T-helper 17 cell (primary cell): ENCODE measurements around the gene BBLN. TPM values are rescaled to one million over a fixed set of nuclear protein-coding genes. Genes with fewer than 3 reads are reported as not detected.
A peak's percentile ranks its signal among the peaks of the same experiment; 100 is the strongest.

ENCODE experiments used
- ATAC-seq: fragments of 150-1000 bp; cut with Tn5 transposase; 2 replicates; pipeline ENCODE4 v1.10.0; 2021; ENCODE audit warnings: mild to moderate bottlenecking, moderate library complexity
- DNase-seq, 3 donors: peaks; one replicate each; pipeline versions ENCODE4 v3.0.0 to v3.0.0-alpha.2; 2020 to 2021
- H3K9me3 ChIP-seq: one replicate; pipeline ENCODE4 v1.7.0; 2013; ENCODE audit warnings: low read length, mild to moderate bottlenecking; ENCODE audit not compliant: control insufficient read depth, poor library complexity, severe bottlenecking
- H3K27ac Mint-ChIP-seq: one replicate; pipeline ENCODE4 v1.8.0; 2022; ENCODE audit warnings: mild to moderate bottlenecking, moderate library complexity, mixed read lengths
- H3K27me3 Mint-ChIP-seq: one replicate; pipeline ENCODE4 v1.8.0; 2022; ENCODE audit warnings: mixed read lengths
- H3K36me3 Mint-ChIP-seq: one replicate; pipeline ENCODE4 v1.8.0; 2022; ENCODE audit warnings: low read depth, mixed read lengths
- H3K4me1 Mint-ChIP-seq: one replicate; pipeline ENCODE4 v1.8.0; 2022; ENCODE audit warnings: mild to moderate bottlenecking, mixed read lengths
- H3K4me3 Mint-ChIP-seq: one replicate; pipeline ENCODE4 v1.8.0; 2022; ENCODE audit warnings: mild to moderate bottlenecking, moderate library complexity, mixed read lengths
- total RNA-seq, 4 donors: library from RNA in 2 of 4; stranded (reverse) in 2 of 4; gene quantifications; one replicate each; pipeline ENCODE4 v1.2.3 and lab custom pipeline; 2022 to 2026

Gene BBLN
- total RNA-seq, 2 donors from 2014 or later, result 71.0 to 87.9 TPM

DNA sequence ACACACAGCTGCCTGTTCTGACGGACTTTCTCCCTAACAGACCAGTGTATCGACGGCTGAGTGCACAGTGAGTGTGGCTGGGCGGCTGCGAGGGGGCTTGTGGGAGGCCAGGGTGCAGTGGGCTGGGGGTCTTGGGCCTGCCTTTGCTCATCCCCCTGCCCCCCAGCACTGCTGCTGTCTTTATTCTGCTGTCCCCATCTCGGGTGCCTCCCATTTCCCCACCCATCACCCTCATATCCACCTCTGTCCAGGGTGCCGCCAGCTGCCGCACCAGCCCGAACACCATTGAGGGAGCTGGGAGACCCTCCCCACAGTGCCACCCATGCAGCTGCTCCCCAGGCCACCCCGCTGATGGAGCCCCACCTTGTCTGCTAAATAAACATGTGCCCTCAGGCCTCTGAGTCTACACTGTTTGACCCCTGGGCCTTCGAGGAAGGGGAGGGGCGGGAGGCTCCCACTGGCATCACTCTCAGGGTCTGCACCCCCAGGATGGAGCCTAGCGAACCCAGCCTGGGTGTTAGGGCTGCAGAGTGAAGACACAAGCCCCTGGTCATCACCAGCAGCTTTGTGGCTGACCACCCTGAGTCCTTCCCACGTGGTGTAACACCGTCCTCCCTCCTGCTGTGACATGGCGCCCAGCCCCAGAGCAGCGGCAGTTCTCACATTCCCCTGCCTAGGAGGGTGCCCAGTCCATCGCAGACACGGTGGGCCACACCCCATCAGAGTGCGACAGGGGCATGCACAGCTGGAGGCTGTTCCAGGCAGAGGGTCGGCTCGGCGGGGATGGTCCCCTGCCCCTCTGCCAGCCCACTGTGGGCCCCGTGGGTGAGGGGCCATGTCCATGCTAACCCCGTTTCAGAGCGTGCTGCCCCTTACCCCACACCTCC is 6.8 kb upstream of the BBLN start:
- ATAC-seq (no peak), DNase-seq (no peak)
- Mint-ChIP-seq H3K27ac (no peak overlapping the region), H3K36me3 (no peaks in the 10 kb centered on the region), H3K4me1 (peaks cover 11% of the 10 kb centered on the region), H3K4me3 (no peak overlapping the region), H3K27me3 (no peaks in the 10 kb centered on the region)
- no peaks in the 10 kb centered on the region for H3K9me3 ChIP-seq

DNA sequence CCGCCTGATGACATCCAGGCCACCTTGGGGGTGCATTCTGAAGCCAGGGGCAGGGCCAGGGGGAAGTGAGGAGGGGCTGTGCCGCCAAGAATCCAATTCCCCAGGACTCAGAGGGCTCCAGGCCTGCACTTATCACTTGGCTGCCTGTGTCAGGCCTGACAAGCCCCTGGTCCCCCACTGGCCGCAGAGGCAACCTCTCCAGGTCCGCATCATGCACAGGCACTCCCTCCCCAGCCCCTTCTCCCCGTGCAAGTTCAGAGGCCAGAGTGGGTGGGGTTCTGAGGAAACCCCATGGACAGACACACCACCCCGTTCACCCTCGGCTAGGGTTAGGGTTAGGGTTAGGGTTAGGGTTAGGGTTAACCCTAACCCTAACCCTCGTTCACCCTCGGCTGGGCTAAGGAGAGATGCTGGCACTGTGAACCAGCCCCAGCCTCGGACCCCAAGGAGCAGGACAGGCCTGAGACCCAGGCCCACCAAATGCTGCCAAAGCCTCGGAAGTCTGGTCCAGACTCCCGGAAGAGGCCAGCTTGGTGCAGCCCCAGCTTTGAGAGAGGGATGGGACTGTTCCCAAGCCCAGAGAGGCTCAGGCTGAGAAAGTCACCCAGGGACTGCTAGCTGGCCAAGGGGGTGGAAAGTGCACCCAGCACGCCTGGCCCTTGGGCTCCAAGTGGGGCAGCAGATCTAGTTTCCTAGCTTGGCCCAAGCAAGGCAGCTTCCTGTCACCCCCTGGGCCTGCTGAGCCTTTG is 5.9 kb upstream of the BBLN start:
- H3K9me3 ChIP-seq, result no peaks in the 10 kb centered on the region
- no peak for DNase-seq
- Mint-ChIP-seq H3K36me3 (no peaks in the 10 kb centered on the region), H3K4me1 (peaks cover 10% of the 10 kb centered on the region), H3K4me3 (no peak overlapping the region), H3K27ac (no peak overlapping the region), H3K27me3 (no peaks in the 10 kb centered on the region)
- no peak for ATAC-seq

- H3K27ac Mint-ChIP-seq, result peak overlapping the region; percentile 29
Observed at GRCh38 chr9:128155736-128156500, 4.1 kb upstream of the BBLN start.

GRCh38 chr9:128159522-128159783 is 612 bp upstream of the BBLN start:
- H3K36me3 Mint-ChIP-seq, result peaks cover 2% of the 10 kb centered on the region
- no peaks in the 10 kb centered on the region for H3K9me3 ChIP-seq
- ATAC-seq (peak; percentile 62), DNase-seq (peak; percentile 39 to 60 (median 40))
- peak overlapping the region; percentile 68 for H3K27ac Mint-ChIP-seq
- H3K27me3 Mint-ChIP-seq, result no peaks in the 10 kb centered on the region
- H3K4me3 Mint-ChIP-seq, result peak overlapping the region; percentile 87
- peaks cover 14% of the 10 kb centered on the region for H3K4me1 Mint-ChIP-seq

More at GRCh38 chr9:128155736-128156500, 4.1 kb upstream of the BBLN start:
- DNase-seq, result no peak
- H3K9me3 ChIP-seq, result no peaks in the 10 kb centered on the region
- Mint-ChIP-seq H3K36me3 (no peaks in the 10 kb centered on the region), H3K4me3 (no peak overlapping the region), H3K4me1 (peaks cover 5% of the 10 kb centered on the region), H3K27me3 (no peaks in the 10 kb centered on the region)
- ATAC-seq, result no peak

DNA sequence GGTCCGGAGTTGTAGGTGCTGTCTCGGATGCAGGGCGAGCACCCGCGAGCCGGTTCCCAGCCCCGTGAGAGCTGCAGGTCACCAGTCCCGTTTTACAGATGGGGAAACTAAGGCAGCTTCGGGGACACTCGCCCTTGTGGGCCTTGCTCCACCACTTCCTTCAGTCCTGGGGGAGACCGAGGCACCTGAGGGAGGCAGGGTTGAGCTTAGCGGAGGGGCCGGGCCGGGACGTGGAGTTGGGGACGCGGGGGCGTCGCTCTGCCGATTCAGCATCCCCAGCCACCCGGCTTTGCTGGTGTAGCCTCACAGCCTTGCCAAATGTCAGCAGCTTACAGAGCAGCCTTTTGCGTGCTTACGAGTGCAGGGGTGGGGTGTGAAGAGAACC is 530 bp downstream of the BBLN start:
- ATAC-seq (no peak), DNase-seq (peak in 1 of 3 donors; percentile 23)
- Mint-ChIP-seq H3K27me3 (no peaks in the 10 kb centered on the region), H3K4me3 (peak overlapping the region; percentile 87), H3K4me1 (peaks cover 14% of the 10 kb centered on the region), H3K27ac (peak overlapping the region; percentile 68), H3K36me3 (peaks cover 2% of the 10 kb centered on the region)
- no peaks in the 10 kb centered on the region for H3K9me3 ChIP-seq

DNA sequence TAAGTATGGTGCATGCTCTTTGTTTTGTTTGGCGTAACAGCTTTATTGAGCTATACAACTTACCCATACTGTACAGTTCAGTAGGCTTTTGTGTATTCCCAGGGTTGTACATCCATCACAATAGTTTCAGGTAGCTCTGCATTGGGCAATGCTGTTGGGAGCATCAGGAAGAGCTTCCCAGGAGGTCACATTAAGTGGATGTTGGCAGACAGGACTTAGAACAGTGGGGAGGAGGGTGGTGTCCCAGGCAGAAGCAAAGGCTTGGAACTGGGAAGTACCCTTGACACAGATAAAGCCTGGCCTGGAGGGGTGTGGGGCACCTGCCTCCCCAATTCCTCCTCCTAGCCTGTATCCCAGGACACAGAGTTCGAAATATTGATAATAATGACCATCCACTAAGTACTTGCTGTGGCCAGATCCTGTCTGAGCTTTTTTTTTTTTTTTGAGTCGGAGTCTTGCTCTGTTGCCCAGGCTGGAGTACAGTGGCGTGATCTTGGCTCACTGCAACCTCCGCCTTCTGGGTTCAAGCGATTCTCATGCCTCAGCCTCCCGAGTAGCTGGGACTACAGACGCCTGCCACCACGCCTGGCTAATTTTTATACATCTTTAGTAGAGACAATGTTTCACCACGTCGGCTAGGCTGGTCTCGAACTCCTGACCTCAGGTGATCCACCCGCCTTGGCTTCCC is 1.3 kb downstream of the BBLN start:
- H3K36me3 Mint-ChIP-seq, result peaks cover 2% of the 10 kb centered on the region

GRCh38 chr9:128162215-128163026 is 2.4 kb downstream of the BBLN start:
- DNase-seq, result no peak
- H3K4me3 Mint-ChIP-seq, result peak overlapping the region; percentile 28
- H3K36me3 Mint-ChIP-seq, result peaks cover 4% of the 10 kb centered on the region
- H3K27ac Mint-ChIP-seq, result no peak overlapping the region
- H3K4me1 Mint-ChIP-seq, result peaks cover 18% of the 10 kb centered on the region
- H3K27me3 Mint-ChIP-seq, result no peaks in the 10 kb centered on the region
- ATAC-seq, result no peak
- H3K9me3 ChIP-seq, result no peaks in the 10 kb centered on the region

More for the DNA sequence above, 1.3 kb downstream of the BBLN start:
- no peak for ATAC-seq
- no peaks in the 10 kb centered on the region for H3K9me3 ChIP-seq
- peaks cover 16% of the 10 kb centered on the region for H3K4me1 Mint-ChIP-seq
- DNase-seq, result no peak
- no peaks in the 10 kb centered on the region for H3K27me3 Mint-ChIP-seq
- no peak overlapping the region for H3K27ac Mint-ChIP-seq
- peak overlapping the region; percentile 87 for H3K4me3 Mint-ChIP-seq

DNA sequence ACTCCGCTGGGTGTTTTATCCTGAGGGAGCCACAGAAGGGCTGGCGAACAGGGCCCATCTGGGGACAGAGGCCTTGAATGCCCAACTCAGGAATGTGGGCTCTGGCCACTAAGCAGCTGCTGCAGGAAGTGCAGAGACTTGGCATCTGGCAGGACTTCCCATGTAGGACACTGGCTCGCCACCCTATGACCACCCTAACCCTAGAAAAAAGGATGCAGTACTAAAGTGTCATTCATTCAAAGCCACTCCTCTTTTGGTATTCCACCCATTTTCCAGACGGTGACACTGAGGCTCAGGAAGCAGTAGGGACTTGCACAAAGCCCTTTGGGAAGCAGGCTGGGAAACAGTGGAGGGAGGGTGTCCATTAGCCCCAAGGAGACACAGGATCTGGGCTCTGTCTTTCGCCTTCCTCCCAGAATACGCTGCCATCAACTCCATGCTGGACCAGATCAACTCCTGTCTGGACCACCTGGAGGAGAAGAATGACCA is 3.0 kb downstream of the BBLN start:
- DNase-seq (no peak), ATAC-seq (no peak)
- Mint-ChIP-seq H3K27me3 (no peaks in the 10 kb centered on the region), H3K27ac (no peak overlapping the region), H3K4me1 (peaks cover 18% of the 10 kb centered on the region), H3K4me3 (no peak overlapping the region), H3K36me3 (peaks cover 4% of the 10 kb centered on the region)
- H3K9me3 ChIP-seq, result no peaks in the 10 kb centered on the region

GRCh38 chr9:128163523-128164306 is 3.6 kb downstream of the BBLN start:
- no peak overlapping the region for H3K4me3 Mint-ChIP-seq
- peaks cover 4% of the 10 kb centered on the region for H3K36me3 Mint-ChIP-seq
- ATAC-seq (no peak), DNase-seq (no peak)
- H3K27me3 Mint-ChIP-seq, result no peaks in the 10 kb centered on the region
- H3K4me1 Mint-ChIP-seq, result peaks cover 21% of the 10 kb centered on the region
- H3K27ac Mint-ChIP-seq, result no peak overlapping the region
- no peaks in the 10 kb centered on the region for H3K9me3 ChIP-seq

- no peaks in the 10 kb centered on the region for H3K9me3 ChIP-seq
- Mint-ChIP-seq H3K27ac (no peak overlapping the region), H3K27me3 (no peaks in the 10 kb centered on the region), H3K4me3 (no peak overlapping the region), H3K36me3 (peaks cover 4% of the 10 kb centered on the region), H3K4me1 (peaks cover 19% of the 10 kb centered on the region)
- ATAC-seq (no peak), DNase-seq (no peak)
Observed at GRCh38 chr9:128164307-128164885, 4.3 kb downstream of the BBLN start.

- H3K4me1 Mint-ChIP-seq, result peaks cover 15% of the 10 kb centered on the region
- H3K36me3 Mint-ChIP-seq, result peaks cover 6% of the 10 kb centered on the region
- no peak overlapping the region for H3K4me3 Mint-ChIP-seq
- ATAC-seq (no peak), DNase-seq (no peak)
- H3K27me3 Mint-ChIP-seq, result no peaks in the 10 kb centered on the region
- no peaks in the 10 kb centered on the region for H3K9me3 ChIP-seq
- no peak overlapping the region for H3K27ac Mint-ChIP-seq
Observed at GRCh38 chr9:128166169-128166568, 6.1 kb downstream of the BBLN start.
